Measurements from ENCODE around the gene APBA2.

Gene APBA2

DNA sequence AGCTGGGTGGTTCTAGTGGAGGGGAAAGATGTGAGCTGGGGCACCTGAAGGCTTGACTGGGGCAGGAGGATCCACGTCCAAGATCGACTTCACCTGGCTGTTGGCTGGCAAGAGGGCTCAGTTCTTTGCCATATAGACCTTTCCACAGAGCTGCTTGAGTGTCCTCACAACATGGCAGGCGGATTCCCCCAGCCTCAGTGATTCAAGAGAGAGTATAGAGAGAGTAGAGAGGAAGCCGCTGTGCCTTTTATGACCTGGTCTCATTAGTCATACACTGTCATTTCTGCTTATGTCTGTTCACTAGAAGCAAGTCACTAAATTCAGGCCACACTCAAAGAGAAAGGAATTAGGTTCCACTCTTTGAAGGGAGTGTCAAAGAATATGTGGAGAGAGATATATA is 101.6 kb downstream of the APBA2 start:
- peaks cover 19% of the 10 kb centered on the region for H3K36me3 ChIP-seq (ENCODE audit: insufficient read depth, low read length)
- no peaks in the 10 kb centered on the region for H3K27me3 ChIP-seq (ENCODE audit: insufficient read depth, low read length, poor library complexity, severe bottlenecking)
- H3K9me3 ChIP-seq (ENCODE audit: insufficient read depth, low read depth, low read length): no peaks in the 10 kb centered on the region
- H3K79me2 ChIP-seq (ENCODE audit: insufficient read depth, low read length): peaks cover 83% of the 10 kb centered on the region; the same call in 1 of the 2 replicates
- no peak overlapping the region for H3K4me2 ChIP-seq (ENCODE audit: low read depth, low read length, poor library complexity, severe bottlenecking)
- no peaks in the 10 kb centered on the region for H3K9me2 ChIP-seq (replicated peaks; ENCODE audit: low read depth, low read length)
- TF ChIP-seq EZH2phosphoT487 (IDR thresholded peaks at IDR 0.05; ENCODE audit: borderline replicate concordance): no peak
- TF ChIP-seq, protein P1, sequence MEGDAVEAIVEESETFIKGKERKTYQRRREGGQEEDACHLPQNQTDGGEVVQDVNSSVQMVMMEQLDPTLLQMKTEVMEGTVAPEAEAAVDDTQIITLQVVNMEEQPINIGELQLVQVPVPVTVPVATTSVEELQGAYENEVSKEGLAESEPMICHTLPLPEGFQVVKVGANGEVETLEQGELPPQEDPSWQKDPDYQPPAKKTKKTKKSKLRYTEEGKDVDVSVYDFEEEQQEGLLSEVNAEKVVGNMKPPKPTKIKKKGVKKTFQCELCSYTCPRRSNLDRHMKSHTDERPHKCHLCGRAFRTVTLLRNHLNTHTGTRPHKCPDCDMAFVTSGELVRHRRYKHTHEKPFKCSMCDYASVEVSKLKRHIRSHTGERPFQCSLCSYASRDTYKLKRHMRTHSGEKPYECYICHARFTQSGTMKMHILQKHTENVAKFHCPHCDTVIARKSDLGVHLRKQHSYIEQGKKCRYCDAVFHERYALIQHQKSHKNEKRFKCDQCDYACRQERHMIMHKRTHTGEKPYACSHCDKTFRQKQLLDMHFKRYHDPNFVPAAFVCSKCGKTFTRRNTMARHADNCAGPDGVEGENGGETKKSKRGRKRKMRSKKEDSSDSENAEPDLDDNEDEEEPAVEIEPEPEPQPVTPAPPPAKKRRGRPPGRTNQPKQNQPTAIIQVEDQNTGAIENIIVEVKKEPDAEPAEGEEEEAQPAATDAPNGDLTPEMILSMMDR (conservative IDR thresholded peaks at IDR 0.05; ENCODE audit: low read length): no peak
- H3K4me1 ChIP-seq (ENCODE audit: insufficient read depth, low read length, poor library complexity, severe bottlenecking): peaks cover 20% of the 10 kb centered on the region
- H3K4me3 ChIP-seq (ENCODE audit: low read length, poor library complexity, severe bottlenecking): no peak overlapping the region
- no peaks in the 10 kb centered on the region for H3F3A ChIP-seq (ENCODE audit: low read depth)
- H4K20me1 ChIP-seq (ENCODE audit: insufficient read depth, low read length, poor library complexity, severe bottlenecking): peaks cover 20% of the 10 kb centered on the region
- no peak overlapping the region for H2AFZ ChIP-seq (ENCODE audit: low read length)
- no peak overlapping the region for H3K9ac ChIP-seq (ENCODE audit: low read depth, low read length, poor library complexity, severe bottlenecking)

DNA sequence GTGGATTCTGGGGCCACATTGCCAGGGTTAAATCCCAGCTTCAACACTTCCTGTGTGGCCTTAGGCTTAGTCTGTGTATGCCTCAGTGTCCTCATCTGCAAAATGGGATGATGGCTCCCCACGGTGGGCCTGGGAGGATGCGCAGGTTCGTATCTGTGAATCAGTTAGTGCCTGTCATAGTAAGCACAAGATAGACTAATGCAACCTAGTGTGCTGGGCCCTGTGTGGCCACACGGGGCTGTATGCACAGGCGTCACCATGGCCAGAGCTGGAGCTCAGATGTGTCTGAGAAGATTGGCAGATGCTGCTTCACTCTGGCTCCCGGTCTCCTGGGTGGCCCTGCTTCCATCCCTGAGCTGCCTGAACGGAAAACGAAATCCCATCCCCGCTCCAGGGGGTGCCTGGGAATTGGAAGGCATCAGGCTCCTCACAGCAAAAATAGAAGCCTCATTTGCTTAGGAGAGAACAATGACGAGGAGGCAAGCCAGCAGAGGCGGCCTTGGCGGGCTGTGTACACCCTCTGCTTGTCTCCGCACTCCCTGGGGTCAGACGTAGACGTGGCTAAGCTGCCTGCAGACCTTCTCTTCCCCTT is 103.6 kb downstream of the APBA2 start:
- Histone ChIP-seq H3K4me2 (ENCODE audit: low read depth, low read length, poor library complexity, severe bottlenecking) (no peak overlapping the region), H3K9me3 (ENCODE audit: insufficient read depth, low read depth, low read length) (no peaks in the 10 kb centered on the region), H3K27me3 (ENCODE audit: insufficient read depth, low read length, poor library complexity, severe bottlenecking) (no peaks in the 10 kb centered on the region), H2AFZ (ENCODE audit: low read length) (no peak overlapping the region), H3K4me3 (ENCODE audit: low read length, poor library complexity, severe bottlenecking) (no peak overlapping the region), H4K20me1 (ENCODE audit: insufficient read depth, low read length, poor library complexity, severe bottlenecking) (peaks cover 19% of the 10 kb centered on the region), H3K9me2 (replicated peaks; ENCODE audit: low read depth, low read length) (no peaks in the 10 kb centered on the region), H3K36me3 (ENCODE audit: insufficient read depth, low read length) (peaks cover 19% of the 10 kb centered on the region), H3K4me1 (ENCODE audit: insufficient read depth, low read length, poor library complexity, severe bottlenecking) (peaks cover 32% of the 10 kb centered on the region), H3K79me2 (ENCODE audit: insufficient read depth, low read length) (peaks cover 82% of the 10 kb centered on the region; the same call in 1 of the 2 replicates), H3K9ac (ENCODE audit: low read depth, low read length, poor library complexity, severe bottlenecking) (no peak overlapping the region), H3F3A (ENCODE audit: low read depth) (no peaks in the 10 kb centered on the region)
- TF ChIP-seq, protein P1 (conservative IDR thresholded peaks at IDR 0.05; ENCODE audit: low read length): peak; percentile 55
- TF ChIP-seq EZH2phosphoT487 (IDR thresholded peaks at IDR 0.05; ENCODE audit: borderline replicate concordance): no peak

DNA sequence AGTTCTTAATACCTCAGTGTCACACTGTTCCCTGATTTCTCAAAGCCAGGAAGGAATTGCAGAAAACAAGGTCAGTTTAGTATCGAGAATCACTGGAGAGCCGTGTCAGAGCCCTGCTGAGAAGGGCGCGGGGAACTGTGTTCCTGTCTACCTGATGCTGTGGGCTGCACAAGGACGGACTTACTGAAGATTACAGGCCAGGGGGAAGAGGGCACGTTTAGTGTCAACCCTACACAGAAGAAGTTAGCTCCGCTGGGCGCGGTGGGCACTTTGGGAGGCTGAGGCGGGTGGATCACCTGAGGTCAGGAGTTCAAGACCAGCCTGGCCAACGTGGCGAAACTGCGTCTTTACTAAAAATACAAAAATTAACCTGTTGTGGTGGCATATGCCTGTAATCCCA is 104.1 kb downstream of the APBA2 start:
- Histone ChIP-seq H3K79me2 (ENCODE audit: insufficient read depth, low read length) (peaks cover 80% of the 10 kb centered on the region; the same call in 1 of the 2 replicates), H3K9me2 (replicated peaks; ENCODE audit: low read depth, low read length) (no peaks in the 10 kb centered on the region), H3F3A (ENCODE audit: low read depth) (no peaks in the 10 kb centered on the region), H2AFZ (ENCODE audit: low read length) (no peak overlapping the region), H3K9me3 (ENCODE audit: insufficient read depth, low read depth, low read length) (no peaks in the 10 kb centered on the region), H3K27me3 (ENCODE audit: insufficient read depth, low read length, poor library complexity, severe bottlenecking) (no peaks in the 10 kb centered on the region), H3K4me1 (ENCODE audit: insufficient read depth, low read length, poor library complexity, severe bottlenecking) (peaks cover 32% of the 10 kb centered on the region), H3K4me2 (ENCODE audit: low read depth, low read length, poor library complexity, severe bottlenecking) (no peak overlapping the region), H3K4me3 (ENCODE audit: low read length, poor library complexity, severe bottlenecking) (no peak overlapping the region), H4K20me1 (ENCODE audit: insufficient read depth, low read length, poor library complexity, severe bottlenecking) (peaks cover 19% of the 10 kb centered on the region), H3K9ac (ENCODE audit: low read depth, low read length, poor library complexity, severe bottlenecking) (no peak overlapping the region), H3K36me3 (ENCODE audit: insufficient read depth, low read length) (peaks cover 19% of the 10 kb centered on the region)
- TF ChIP-seq EZH2phosphoT487 (IDR thresholded peaks at IDR 0.05; ENCODE audit: borderline replicate concordance): no peak
- TF ChIP-seq, protein P1 (conservative IDR thresholded peaks at IDR 0.05; ENCODE audit: low read length): no peak
